GM19099 (cell line): ENCODE measurements around the gene DAAM1.

Experiments used
- POLR2A ChIP-seq: IDR thresholded peaks from 3 replicates; pipeline ENCODE4 v1.6.1; 2011; ENCODE audit warnings: low read depth; ENCODE audit not compliant: insufficient read length; ENCODE audit errors: extremely low read depth

Gene DAAM1

DNA sequence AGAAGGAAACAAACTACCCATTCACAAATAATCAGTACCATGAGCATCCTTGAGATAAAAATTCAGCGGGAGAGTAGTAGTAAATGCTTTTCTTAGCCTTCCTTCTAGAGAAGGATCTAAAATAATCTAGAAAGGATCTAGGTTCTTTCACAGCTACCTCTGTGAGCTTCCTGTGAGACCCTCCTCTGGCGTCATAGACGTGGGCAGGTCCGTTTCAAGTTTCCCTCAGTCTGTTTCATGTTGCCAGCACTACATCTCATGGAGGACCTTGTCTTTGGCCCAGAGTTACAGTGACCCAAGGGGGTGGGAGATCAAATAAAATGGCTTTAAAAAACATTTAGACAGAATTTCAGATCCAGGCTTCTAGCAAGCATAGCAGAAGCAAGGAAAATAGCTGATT, 13.6 kb downstream of the DAAM1 start:
- TF ChIP-seq POLR2A, result no peak

DNA sequence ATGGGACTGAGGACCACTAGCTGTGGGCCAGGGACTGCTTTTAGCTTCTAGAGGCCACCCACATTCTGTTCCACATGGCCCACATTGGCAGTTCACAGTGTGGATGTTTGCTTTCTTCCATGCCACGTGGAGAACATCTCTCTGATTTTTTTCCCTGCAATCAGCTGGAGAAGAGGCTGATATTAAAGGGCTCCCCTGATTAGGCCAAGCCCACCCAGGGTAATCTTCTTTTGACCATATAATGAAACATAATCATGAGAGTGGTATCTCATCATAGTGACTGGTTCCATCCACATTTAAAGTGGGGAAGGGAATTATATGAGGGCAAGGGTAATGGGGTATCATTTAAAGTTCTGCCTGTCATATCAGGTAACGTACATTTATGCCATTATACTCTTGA, 15.8 kb downstream of the DAAM1 start:
- no peak for TF ChIP-seq POLR2A

DNA sequence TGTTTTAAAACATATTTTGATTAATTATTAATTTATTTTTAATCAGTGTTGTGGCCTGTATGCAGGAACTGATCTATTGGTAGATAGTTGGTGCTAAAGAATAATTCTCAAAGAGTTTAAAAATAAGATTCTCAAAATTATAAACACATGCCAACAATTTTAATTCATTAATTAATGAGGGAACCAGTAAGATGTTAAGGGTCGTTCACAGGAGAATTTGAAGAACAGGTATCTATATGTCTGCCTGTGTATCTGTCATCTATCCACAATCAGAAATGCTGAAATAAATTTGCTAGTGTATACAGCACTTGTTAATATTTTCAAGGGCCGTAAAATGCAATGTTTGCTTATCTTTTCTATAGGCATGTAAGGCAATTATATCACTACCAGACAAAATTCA, 18.4 kb downstream of the DAAM1 start:
- TF ChIP-seq POLR2A, result no peak

DNA sequence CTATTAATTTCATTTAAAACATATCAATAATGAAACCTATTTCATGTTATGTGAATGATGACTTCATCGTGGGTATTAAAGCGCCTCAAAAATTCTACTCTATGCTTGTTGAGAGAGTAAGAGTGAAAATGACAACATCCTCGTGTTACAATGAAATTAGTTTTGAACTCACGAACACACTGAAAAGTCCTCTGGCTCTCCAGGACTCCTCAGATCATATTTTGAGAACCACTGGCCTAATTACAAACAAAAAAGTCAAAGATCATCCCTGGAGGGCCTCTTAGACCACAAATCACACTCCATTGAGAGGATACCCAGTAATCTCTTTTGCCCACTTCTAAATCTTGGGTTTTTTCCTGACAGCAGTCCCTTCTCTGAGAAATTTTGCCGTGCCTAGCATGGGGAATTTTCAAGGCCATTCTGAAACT, 19.1 kb downstream of the DAAM1 start:
- no peak for TF ChIP-seq POLR2A

DNA sequence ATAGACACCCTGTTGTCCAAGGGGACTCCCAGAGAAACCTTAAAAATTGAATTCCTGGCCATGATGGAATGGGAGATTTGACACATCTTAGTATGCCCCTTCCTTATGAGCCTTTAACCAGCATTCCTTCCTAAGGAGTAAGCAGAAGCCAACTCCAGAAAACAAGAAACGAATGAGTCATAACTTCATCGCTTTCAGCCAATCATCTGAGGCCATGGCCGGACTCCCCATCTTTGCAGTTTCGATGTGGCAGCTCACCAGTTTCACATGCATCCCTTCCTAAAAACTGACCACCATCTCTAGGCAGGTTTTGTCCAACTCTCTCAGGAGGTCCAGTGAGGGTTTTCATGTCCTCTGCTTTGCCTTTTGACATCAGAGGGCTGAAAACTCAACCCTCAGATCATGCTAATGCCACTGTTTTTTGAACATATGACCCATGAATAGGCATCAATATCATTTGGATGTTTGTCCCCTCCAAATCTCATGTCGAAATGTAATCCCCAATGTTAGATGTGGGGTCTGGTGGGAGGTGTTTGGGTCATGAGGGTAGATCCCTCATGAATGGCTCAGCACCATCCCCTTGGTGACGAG, 19.9 kb downstream of the DAAM1 start:
- no peak for TF ChIP-seq POLR2A

DNA sequence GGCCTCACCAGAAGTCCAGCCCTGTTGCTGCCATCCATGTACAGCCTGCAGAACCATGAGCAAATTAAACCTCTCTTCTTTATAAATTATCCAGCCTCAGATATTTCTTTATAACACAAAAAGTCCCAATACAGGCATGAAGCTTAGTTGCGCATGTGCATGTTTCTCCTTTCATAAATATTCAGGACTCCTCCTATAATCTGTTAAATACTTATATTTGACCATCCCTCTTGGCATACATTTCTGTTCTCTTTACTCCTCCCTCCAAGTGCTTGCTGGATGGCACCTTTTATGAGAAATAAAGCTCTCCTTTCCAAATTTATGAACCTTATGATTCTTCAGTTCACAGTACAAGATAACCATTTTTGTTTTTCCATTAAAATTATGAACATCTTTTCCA, 20.5 kb downstream of the DAAM1 start:
- no peak for TF ChIP-seq POLR2A

DNA sequence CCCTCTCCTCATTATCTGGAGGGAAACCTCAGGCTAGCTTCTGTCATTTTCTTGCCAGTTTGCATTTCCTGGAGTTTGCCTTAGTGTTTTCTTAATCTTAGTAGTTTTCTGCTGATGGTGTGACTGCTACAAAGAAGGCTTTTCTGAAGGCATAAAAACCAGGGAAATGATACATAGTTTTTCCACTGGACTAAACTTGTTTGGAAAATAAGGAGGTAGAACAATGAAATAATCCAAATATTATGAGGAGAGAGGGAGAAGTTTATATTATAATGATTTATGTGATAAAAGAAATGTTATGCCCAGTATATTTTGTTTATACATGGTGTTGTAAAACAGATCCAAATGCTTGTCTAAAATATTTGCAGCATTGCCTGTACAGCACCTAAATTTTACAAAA, 22.2 kb downstream of the DAAM1 start:
- no peak for TF ChIP-seq POLR2A

DNA sequence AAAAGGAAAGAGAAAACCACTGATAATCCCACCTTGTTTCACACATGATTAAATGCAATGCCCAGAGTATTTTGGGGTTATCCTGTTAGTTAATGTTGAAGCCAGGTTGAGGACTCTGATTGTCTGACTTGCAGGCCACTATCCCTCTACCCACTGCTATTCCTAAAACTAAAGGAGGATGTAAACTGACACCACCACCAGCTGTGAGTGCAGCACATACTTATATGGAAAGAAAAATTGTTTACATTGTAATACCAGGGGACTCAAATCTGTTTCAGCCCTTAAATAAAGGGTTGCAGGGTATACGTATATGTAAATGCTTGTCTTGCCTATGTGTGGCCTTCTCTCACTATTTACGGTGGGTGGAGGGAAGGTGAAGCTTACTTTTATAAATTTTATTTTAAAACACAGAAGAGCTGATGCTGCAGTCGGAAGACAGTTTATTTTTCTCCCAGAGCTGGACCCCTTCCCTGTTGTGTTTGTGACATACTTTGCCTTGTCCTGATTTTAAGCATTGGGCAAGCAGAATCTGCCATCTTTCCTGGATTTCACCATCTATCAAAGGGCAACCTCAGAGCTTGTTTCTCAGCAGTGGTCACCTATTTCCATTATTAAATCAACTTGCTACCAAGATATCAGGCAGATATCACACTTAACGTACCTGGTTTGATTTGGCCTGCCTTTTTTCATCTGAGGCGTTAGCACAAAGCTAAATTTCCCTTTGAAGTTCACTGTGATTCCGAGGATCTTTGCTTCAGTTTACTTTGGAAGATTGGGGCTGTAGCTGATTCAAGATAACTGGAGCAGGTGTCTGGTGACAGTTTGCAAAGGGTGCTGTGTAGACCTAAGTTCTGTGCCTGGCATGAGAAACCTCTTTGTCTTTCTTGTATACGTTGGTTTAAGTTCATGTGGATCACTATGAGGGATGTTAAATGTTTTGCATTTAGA, 25.2 kb downstream of the DAAM1 start:
- no peak for TF ChIP-seq POLR2A

DNA sequence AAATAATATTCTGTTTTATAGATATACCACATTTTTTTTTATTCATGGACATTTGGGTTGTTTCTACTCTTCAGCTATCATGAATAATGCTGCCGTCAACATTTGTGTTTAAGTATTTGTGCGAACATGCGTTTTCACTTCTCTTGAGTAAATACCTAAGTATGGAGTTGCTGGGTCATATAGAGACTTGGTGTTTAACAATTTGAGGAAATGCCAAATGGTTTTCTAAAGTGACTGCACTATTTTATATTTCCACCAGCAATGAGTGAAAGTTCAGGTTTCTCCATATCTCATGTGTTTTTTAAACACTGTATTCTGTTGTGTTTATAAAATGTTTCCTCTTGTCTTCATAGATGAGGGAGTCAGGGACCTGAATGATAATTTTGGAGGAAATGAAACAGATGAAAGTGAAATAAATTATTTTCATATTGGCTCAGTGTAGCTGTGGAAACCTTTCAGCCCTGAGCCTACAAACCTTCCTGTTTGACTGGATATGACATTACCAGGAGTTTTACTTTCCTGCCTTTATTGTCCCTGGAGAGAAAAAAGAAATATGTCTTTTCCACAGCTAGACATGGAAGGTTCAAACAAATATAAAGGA, 26.3 kb downstream of the DAAM1 start:
- no peak for TF ChIP-seq POLR2A

DNA sequence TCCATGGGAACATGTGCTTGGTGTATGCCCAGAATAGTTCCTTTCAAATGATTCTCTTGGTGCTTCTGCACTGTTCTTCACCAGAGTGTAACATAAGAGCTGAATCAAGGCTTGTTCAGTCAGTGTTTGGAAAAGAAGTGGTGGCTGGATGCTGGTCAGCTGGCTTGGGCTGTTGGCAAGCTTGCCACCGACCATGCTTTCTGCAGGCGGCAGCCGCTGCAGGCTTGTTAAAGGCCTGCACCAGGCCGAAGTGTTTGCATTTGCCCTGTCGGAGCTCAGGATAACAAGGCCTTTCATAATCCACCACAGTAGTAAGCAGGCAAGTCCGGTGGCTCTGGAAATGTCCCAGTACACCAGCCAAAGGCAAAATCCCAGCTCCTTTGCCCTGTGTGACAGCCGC, 26.9 kb downstream of the DAAM1 start:
- no peak for TF ChIP-seq POLR2A

DNA sequence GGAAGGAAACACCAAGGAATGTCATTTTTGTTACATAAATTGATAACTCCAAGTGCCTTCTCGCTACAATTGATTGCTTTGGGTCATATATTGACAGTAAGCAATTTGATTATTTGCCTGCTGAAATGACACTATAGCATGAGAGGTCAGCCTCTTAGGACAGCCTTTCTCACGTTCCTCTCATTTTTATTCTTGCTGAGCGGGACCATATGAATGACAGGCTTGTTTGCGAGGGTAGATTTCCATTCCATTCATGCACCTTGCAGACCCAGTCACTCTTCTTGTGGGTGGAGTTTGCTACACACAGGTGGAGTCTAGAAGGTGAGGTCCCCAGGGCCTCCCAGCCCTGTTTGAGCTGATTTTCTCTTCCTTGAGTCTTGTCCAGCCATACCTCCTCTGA, 27.3 kb downstream of the DAAM1 start:
- no peak for TF ChIP-seq POLR2A

DNA sequence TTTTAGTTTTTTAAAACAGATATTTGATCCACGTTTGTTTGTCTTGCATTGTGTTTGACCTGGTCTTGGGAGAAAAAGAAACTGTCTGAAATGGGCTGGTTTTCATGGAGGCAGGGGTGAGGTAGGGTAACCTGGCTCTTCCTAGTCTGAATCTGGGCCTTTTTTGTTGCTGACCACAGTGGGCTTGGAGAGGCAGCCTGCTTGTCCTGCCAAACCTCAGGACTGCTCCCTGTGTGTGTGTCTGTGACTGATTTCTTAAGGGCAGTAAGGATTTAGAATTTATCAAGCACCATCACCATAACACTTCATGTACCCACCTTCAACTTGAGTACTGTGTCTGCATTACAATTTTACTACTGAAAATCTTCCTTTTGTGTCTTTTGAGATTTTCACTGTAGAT, 28.5 kb downstream of the DAAM1 start:
- TF ChIP-seq POLR2A, result no peak

DNA sequence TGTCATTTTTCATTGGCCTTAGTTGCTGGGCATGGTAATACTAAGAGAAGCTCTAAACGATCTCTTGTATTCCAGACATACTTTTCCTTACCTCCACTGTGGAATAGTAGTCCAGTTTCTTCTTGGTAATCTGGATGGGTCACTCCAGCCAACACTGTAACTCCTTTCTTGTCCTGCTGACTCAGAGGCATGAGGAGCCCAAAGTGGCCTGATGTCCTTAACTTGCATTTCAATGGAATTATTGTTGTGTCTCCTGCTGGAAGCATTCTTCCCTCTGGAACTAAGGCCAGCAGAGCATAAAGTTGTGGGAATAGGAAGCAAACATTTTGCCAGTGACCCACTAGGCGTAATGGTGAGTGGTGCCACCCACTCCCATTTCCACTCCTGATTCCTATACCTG, 33.1 kb downstream of the DAAM1 start:
- no peak for TF ChIP-seq POLR2A

DNA sequence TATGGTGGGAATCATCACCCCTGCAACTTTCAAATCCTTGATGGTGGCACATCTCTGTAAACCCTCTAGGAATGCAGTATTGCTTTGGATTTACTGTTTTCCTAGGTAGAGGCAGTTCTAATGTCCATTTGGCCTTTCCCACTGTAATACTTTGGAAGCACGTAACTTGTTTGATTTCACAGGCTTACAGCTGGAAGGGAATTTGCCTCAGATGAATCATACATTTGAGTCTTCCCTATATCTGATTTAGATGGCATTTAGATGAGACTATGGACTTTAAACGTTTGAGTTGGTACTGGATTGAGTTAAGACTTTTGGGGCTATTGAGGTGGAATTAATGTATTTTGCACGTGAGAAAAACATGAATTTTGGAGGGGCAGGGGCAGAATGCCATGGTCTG, 35.9 kb downstream of the DAAM1 start:
- TF ChIP-seq POLR2A, result no peak

DNA sequence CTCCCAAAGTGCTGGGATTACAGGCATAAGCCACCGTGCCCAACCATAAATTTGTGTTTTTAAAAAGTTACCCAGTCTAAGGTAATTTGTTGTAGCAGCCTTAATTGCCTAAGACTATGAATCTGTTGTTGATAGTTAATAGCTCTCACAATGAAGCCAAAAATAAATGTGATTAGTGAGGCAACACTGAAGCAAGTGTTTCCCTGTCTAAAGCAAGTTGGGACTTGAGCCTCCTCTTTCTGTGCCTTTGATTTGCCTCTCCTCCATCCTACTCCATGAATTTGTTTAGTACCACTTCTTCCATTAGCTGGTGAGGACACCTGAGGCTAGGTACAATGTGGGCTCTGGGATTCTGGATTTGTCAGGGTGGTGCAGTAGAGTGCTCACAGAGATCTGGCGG, 36.8 kb downstream of the DAAM1 start:
- TF ChIP-seq POLR2A, result no peak

DNA sequence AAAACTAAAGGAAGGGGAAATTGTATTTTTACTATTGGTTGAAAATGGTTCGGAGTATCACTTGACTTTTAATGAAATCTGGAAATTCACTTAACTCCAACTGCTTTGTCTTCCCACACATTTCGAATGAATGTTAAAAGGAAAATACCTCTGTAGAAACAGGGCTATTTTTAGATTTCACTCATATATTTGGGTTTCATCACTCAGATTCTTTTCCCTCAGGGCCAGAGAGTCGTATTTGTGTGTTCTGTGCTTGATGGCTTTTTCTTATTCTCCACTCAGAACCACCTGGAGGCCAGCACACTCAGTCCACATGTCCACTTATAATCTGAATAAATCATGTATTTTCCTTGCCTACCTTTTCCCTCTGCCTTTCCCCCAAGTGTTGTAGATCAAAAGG, 40.0 kb downstream of the DAAM1 start:
- TF ChIP-seq POLR2A, result no peak
